Uterus (tissue), 4 donors: ENCODE results near the gene MYCN. TPM values are rescaled to one million over a fixed set of nuclear protein-coding genes. Genes with fewer than 3 reads are reported as not detected.

Source experiments
- DNase-seq, 2 donors: peaks; one replicate each; pipeline ENCODE4 v3.0.0-alpha.2; 2019 to 2020
- H3K27ac ChIP-seq, 2 donors: fragments of 200-600 bp; sonication (generic); 1 replicate in 1 of 2; 2 replicates in 1 of 2; pipeline ENCODE4 v1.5.1; 2016 to 2018
- H3K27me3 ChIP-seq, 2 donors: fragments of 200-600 bp; sonication (generic); one replicate each; pipeline ENCODE4 v1.5.1; 2018 to 2019; ENCODE audit warnings: control low read depth in 1 of 2
- H3K36me3 ChIP-seq, 2 donors: fragments of 200-600 bp; sonication (generic); one replicate each; pipeline ENCODE4 v1.5.1; 2019; ENCODE audit warnings: control low read depth in 1 of 2
- H3K4me1 ChIP-seq, 2 donors: fragments of 200-600 bp; sonication (generic); one replicate each; pipeline ENCODE4 v1.5.1; 2018 to 2019; ENCODE audit warnings: control low read depth in 1 of 2
- H3K4me3 ChIP-seq, 2 donors: fragments of 200-600 bp; sonication (generic); 1 replicate in 1 of 2; 2 replicates in 1 of 2; pipeline ENCODE4 v1.5.1; 2018 to 2019; ENCODE audit warnings: mild to moderate bottlenecking in 1 of 2
- H3K9me3 ChIP-seq, 2 donors: fragments of 200-600 bp; sonication (generic); one replicate each; pipeline ENCODE4 v1.5.1; 2019; ENCODE audit warnings: control low read depth in 1 of 2
- CTCF ChIP-seq, 4 experiments: fragments of 200-600 bp in 2 of 4; fragments of 450-650 bp in 2 of 4; sonication (generic) in 2 of 4; IDR thresholded peaks; one replicate each; pipeline ENCODE4 v1.5.1; 2016 to 2019; ENCODE audit warnings: antibody characterized with exemption in 4 of 4, mild to moderate bottlenecking in 2 of 4, moderate library complexity in 1 of 4
- POLR2A ChIP-seq, 2 donors: fragments of 450-650 bp; IDR thresholded peaks; one replicate each; pipeline ENCODE4 v1.6.1; 2016; ENCODE audit warnings: antibody characterized with exemption in 2 of 2, mild to moderate bottlenecking in 1 of 2, moderate library complexity in 1 of 2
- intact Hi-C: fragments of 100-400 bp; cut with DNase I; formaldehyde crosslinking; loops from one replicate; pipeline ENCODE4 v1.15.1; 2023; ENCODE audit warnings: low total_unique reads
- total RNA-seq, 4 donors: library from RNA; depleted of rRNA in 3 of 4; stranded (reverse); fragments of >200 nt in 3 of 4; gene quantifications; one replicate each; pipeline versions ENCODE4 v1.1.0 to v1.2.4, GENCODE V29; 2014 to 2023
- donor health status: DM: yes; HTN: yes; CAD: no.

The MYCN gene
- total RNA-seq, 4 donors from 2014 or later, result 1.3 to 4.1 (median 1.9) TPM; not detected in 1

DNA sequence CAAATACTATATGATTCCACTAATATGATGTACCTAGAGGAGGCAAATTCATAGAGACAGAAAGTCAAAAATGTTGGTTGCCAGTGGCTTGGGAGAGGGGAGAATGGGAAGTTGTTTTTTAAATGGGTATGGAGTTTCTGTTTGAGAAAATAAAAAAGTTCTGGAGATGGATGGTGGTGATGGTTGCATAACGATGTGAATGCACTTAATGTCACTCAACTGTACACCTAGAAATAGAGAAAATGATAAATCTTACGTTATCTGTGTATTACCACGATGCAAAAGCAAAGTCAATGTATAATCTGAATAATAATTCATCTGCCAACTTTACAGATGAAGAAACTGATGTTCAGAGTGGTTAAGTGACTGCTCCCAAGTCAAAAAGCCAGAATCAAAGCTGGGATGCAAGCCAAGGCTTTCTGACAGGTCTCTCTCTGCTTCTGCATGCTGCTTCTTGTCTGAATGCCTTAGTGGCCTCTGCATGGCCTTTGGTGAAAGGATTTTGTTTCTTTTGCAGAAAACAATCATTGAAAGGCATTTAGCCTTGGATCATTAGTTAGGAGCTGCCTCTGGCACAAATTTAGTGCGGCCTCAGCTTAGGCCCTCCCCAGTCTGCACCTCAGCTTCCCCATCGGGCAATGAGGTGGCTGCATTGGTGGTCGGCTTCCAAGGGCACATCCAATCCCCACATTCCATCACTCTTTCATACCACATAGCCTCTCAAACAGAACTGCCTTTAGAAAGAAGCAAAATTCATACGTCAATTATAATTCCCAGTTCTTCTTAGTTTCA is 46.5 kb upstream of the MYCN start:
- TF ChIP-seq POLR2A (IDR thresholded peaks at IDR 0.05), result no peak
- no peak for TF ChIP-seq CTCF (IDR thresholded peaks at IDR 0.05)
- no peak overlapping the region for H3K27ac ChIP-seq
- DNase-seq, result no peak

DNA sequence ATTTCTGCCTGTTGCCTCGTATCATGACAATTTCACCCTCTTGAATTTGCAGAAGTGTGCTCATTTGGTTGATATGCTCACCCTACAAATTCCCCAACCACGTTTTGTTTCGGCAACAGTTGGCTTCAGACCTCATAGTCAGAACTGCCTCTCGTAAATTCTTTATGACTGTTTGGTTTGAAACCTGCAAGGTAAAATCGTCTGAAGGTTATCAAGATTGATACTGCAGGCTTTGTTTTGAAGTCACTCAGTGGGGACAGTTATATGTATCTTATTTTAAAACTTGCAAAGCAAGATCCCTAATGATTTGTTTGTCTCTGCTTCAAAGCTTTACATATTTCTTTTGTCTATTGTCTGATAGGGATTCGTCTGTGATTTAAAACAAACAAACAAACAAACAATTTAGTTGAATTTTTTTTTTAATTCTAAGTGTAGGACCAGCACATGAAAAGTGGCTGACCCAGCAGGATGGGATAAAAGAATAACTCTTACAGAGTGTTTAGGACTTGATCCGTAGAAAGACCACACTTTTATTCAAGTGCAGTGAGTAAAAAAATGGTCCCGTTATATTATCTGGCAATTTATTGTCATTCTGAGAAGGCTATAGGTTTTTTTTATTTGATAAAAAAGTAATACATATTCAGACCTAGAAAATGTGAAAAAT is 45.7 kb upstream of the MYCN start:
- Histone ChIP-seq H3K27ac (no peak overlapping the region), H3K9me3 (no peaks in the 10 kb centered on the region), H3K36me3 (no peaks in the 10 kb centered on the region), H3K27me3 (no peaks in the 10 kb centered on the region), H3K4me3 (no peak overlapping the region), H3K4me1 (no peaks in the 10 kb centered on the region)
- TF ChIP-seq CTCF (IDR thresholded peaks at IDR 0.05) (no peak), POLR2A (IDR thresholded peaks at IDR 0.05) (no peak)
- intact Hi-C loops, result no loop called here
- DNase-seq, result no peak

More for the DNA sequence above, 46.5 kb upstream of the MYCN start:
- Histone ChIP-seq H3K4me1 (no peaks in the 10 kb centered on the region), H3K27me3 (no peaks in the 10 kb centered on the region), H3K4me3 (no peak overlapping the region), H3K36me3 (no peaks in the 10 kb centered on the region), H3K9me3 (no peaks in the 10 kb centered on the region)
- intact Hi-C loops, result no loop called here

DNA sequence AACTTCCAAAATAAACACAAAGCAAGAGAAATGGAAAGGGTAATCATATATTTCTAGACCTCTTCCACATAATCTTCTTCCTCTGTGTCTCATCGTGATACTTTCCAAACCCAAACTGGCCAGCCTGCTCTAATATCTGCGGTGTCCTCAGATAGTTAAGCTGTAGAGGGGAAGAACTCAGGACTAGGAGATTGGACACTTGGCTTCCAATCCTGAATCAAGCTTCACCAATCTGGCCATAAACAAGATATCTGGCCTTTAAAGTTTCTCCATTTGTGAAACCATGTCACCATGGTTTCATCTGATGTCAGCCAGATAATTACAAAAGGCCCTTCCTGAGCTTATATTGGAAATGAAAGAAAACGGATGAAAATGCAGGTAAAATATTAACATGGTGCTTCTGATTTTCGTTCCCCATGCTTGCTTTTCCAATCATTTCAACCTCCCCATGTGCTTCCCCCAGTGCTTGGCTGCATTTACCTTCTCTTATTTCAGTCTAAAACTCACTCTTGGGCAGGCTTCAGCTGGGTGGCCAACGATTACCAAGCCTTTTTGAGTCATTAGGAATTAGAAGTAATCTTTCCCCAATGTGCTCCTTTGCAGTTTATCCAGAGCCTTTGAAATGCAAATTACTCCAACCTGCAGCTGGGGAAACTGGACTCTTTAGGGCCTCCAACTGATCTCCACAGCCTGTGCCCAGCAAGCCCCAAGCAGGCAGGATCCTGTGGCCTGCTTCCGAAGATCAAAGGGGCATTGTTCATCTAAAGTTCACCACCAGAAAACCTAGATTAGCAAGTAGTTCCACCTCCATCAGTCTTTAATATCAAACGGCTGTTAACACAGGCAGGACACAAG is 44.5 kb upstream of the MYCN start:
- Histone ChIP-seq H3K27ac (no peak overlapping the region), H3K9me3 (no peaks in the 10 kb centered on the region), H3K36me3 (no peaks in the 10 kb centered on the region), H3K4me3 (no peak overlapping the region), H3K4me1 (no peaks in the 10 kb centered on the region), H3K27me3 (no peaks in the 10 kb centered on the region)
- TF ChIP-seq POLR2A (IDR thresholded peaks at IDR 0.05) (no peak), CTCF (IDR thresholded peaks at IDR 0.05) (no peak)
- no peak for DNase-seq
- intact Hi-C loops, result no loop called here

DNA sequence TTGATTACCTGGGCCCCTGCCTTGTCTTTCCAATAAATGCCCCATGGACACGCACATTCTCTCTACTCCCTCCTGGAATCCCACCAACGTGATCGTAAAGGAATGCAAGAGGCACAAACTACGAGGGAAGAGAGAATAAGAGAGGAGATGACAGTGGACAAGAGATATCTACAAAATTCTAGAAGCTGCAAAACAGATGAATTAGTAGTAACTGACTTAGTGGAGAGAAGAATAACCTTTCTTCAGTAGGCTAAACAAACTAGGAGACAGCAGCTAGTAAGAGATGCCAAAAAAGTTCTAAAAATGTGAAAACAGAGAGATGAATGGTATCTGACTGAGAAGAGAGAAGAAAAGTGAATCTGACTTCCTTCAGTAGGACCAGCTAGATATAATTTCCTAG is 43.5 kb upstream of the MYCN start:
- TF ChIP-seq CTCF (IDR thresholded peaks at IDR 0.05) (no peak), POLR2A (IDR thresholded peaks at IDR 0.05) (no peak)
- no peak for DNase-seq
- Histone ChIP-seq H3K4me1 (no peaks in the 10 kb centered on the region), H3K36me3 (no peaks in the 10 kb centered on the region), H3K4me3 (no peak overlapping the region), H3K27me3 (no peaks in the 10 kb centered on the region), H3K9me3 (no peaks in the 10 kb centered on the region), H3K27ac (no peak overlapping the region)
- intact Hi-C loops, result no loop called here
